HEK293 (cell line): ENCODE results near the gene ANKRD6.

ENCODE experiments used
- CTCF ChIA-PET: fragments of 350-600 bp; formaldehyde crosslinking; extraction: SDS; loops from one replicate; lab custom pipeline; 2021; ENCODE audit warnings: antibody characterized with exemption; lab: Yijun Ruan, JAX
- POLR2A ChIA-PET: fragments of 300-600 bp; formaldehyde crosslinking; extraction: SDS; loops from one replicate; lab custom pipeline; 2020; ENCODE audit warnings: antibody characterized with exemption, inconsistent platforms; lab: Yijun Ruan, JAX
- H3K27ac ChIP-seq: fragments of 200-500 bp; sonication (Bioruptor generic); 2 replicates; pipeline ENCODE4 v1.5.1; 2014; ENCODE audit warnings: low read depth, low read length, control low read depth, inconsistent platforms; ENCODE audit errors: extremely low read depth
- H3K36me3 ChIP-seq, 2 experiments: fragments of 200-500 bp in 1 of 2; sonication (Bioruptor generic) in 1 of 2; 1 replicate in 1 of 2; 2 replicates in 1 of 2; pipeline ENCODE4 v1.5.1; 2014 to 2017; ENCODE audit warnings: inconsistent platforms in 2 of 2, low read length in 2 of 2; ENCODE audit not compliant: control insufficient read depth in 2 of 2, insufficient read depth in 1 of 2
- H3K4me1 ChIP-seq: fragments of 200-500 bp; sonication (Bioruptor generic); 2 replicates; pipeline ENCODE4 v1.5.1; 2014; ENCODE audit warnings: mild to moderate bottlenecking, low read length, inconsistent platforms; ENCODE audit not compliant: control insufficient read depth, insufficient read depth
- H3K4me3 ChIP-seq: 2 replicates; pipeline ENCODE4 v1.5.1; 2011; ENCODE audit warnings: low read depth, mild to moderate bottlenecking, control low read depth, low read length, moderate library complexity
- H3K9me3 ChIP-seq: fragments of 200-500 bp; sonication (Bioruptor generic); 2 replicates; pipeline ENCODE4 v1.5.1; 2014; ENCODE audit warnings: low read depth, low read length, inconsistent platforms; ENCODE audit not compliant: control insufficient read depth, insufficient read depth
- KLF7 ChIP-seq: fragments of 450-650 bp; formaldehyde crosslinking; IDR thresholded peaks from 2 replicates; pipeline ENCODE4 v1.5.1; 2016; ENCODE audit warnings: missing biosample characterization, missing genetic modification characterization, borderline replicate concordance
- REPIN1 ChIP-seq: fragments of 450-650 bp; formaldehyde crosslinking; IDR thresholded peaks from 2 replicates; pipeline ENCODE4 v1.5.1; 2017; ENCODE audit warnings: missing biosample characterization, missing genetic modification characterization, low read depth
- ZBTB1 ChIP-seq: fragments of 450-650 bp; formaldehyde crosslinking; IDR thresholded peaks from 2 replicates; pipeline ENCODE4 v1.5.1; 2016; ENCODE audit warnings: missing biosample characterization, missing genetic modification characterization
- ZNF114 ChIP-seq: fragments of 450-650 bp; formaldehyde crosslinking; IDR thresholded peaks from 2 replicates; pipeline ENCODE4 v1.5.0; 2017; ENCODE audit warnings: missing biosample characterization, missing genetic modification characterization
- ZNF133 ChIP-seq: fragments of 450-650 bp; formaldehyde crosslinking; IDR thresholded peaks from 2 replicates; pipeline ENCODE4 v1.5.1; 2016; ENCODE audit warnings: missing biosample characterization, missing genetic modification characterization
- ZNF157 ChIP-seq: fragments of 450-650 bp; formaldehyde crosslinking; IDR thresholded peaks from 2 replicates; pipeline ENCODE4 v1.5.1; 2016; ENCODE audit warnings: missing biosample characterization, missing genetic modification characterization
- ZNF169 ChIP-seq: fragments of 450-650 bp; formaldehyde crosslinking; IDR thresholded peaks from 2 replicates; pipeline ENCODE4 v1.5.1; 2016; ENCODE audit warnings: missing biosample characterization, missing genetic modification characterization
- ZNF211 ChIP-seq: fragments of 450-650 bp; formaldehyde crosslinking; IDR thresholded peaks from 2 replicates; pipeline ENCODE4 v1.5.1; 2016; ENCODE audit warnings: low read depth, missing biosample characterization, missing genetic modification characterization
- ZNF221 ChIP-seq: fragments of 450-650 bp; formaldehyde crosslinking; IDR thresholded peaks from 2 replicates; pipeline ENCODE4 v1.5.1; 2017; ENCODE audit warnings: missing biosample characterization, missing genetic modification characterization, borderline replicate concordance
- ZNF223 ChIP-seq: fragments of 450-650 bp; formaldehyde crosslinking; IDR thresholded peaks from 2 replicates; pipeline ENCODE4 v1.5.1; 2016; ENCODE audit warnings: missing biosample characterization, missing genetic modification characterization
- ZNF24 ChIP-seq: fragments of 450-650 bp; formaldehyde crosslinking; IDR thresholded peaks from 2 replicates; pipeline ENCODE4 v1.5.1; 2016; ENCODE audit warnings: missing biosample characterization, missing genetic modification characterization
- ZNF274 ChIP-seq, 2 experiments: fragments of 200-500 bp in 1 of 2; fragments of 450-650 bp in 1 of 2; sonication (Bioruptor generic) in 1 of 2; formaldehyde crosslinking in 1 of 2; IDR thresholded peaks; 2 replicates each; pipeline versions ENCODE4 v1.5.1 to v1.6.1; 2014 to 2016; ENCODE audit warnings: borderline replicate concordance in 1 of 2, inconsistent platforms in 1 of 2, low read length in 1 of 2, missing biosample characterization in 1 of 2, missing genetic modification characterization in 1 of 2
- ZNF324 ChIP-seq: fragments of 450-650 bp; formaldehyde crosslinking; IDR thresholded peaks from 2 replicates; pipeline ENCODE4 v1.5.1; 2016; ENCODE audit warnings: missing biosample characterization, missing genetic modification characterization
- ZNF335 ChIP-seq: fragments of 450-650 bp; formaldehyde crosslinking; conservative IDR thresholded peaks from 2 replicates; pipeline ENCODE4 v1.5.1; 2016; ENCODE audit warnings: missing biosample characterization, missing genetic modification characterization
- ZNF423 ChIP-seq: fragments of 450-650 bp; formaldehyde crosslinking; IDR thresholded peaks from 2 replicates; pipeline ENCODE4 v1.5.1; 2016; ENCODE audit warnings: missing biosample characterization, missing genetic modification characterization
- ZNF621 ChIP-seq: fragments of 450-650 bp; formaldehyde crosslinking; IDR thresholded peaks from 2 replicates; pipeline ENCODE4 v1.5.1; 2017; ENCODE audit warnings: missing biosample characterization, missing genetic modification characterization
- ZNF677 ChIP-seq: fragments of 450-650 bp; IDR thresholded peaks from 2 replicates; pipeline ENCODE4 v1.5.0; 2018; ENCODE audit warnings: missing biosample characterization, mild to moderate bottlenecking, missing genetic modification characterization, moderate library complexity
- ZNF707 ChIP-seq: fragments of 450-650 bp; formaldehyde crosslinking; IDR thresholded peaks from 2 replicates; pipeline ENCODE4 v1.5.1; 2016; ENCODE audit warnings: missing biosample characterization, missing genetic modification characterization
- ZNF792 ChIP-seq: fragments of 450-650 bp; formaldehyde crosslinking; IDR thresholded peaks from 2 replicates; pipeline ENCODE4 v1.5.1; 2016; ENCODE audit warnings: missing biosample characterization, missing genetic modification characterization
- ZNF843 ChIP-seq: fragments of 450-650 bp; formaldehyde crosslinking; IDR thresholded peaks from 2 replicates; pipeline ENCODE4 v1.5.1; 2016; ENCODE audit warnings: missing biosample characterization, missing genetic modification characterization
- TF ChIP-seq, protein P1 (sequence below): fragments of 450-650 bp; formaldehyde crosslinking; IDR thresholded peaks from 2 replicates; pipeline ENCODE4 v1.5.1; 2016; ENCODE audit warnings: missing biosample characterization, missing genetic modification characterization
- TF ChIP-seq, protein P2 (sequence below): fragments of 450-650 bp; formaldehyde crosslinking; IDR thresholded peaks from 2 replicates; pipeline ENCODE4 v1.5.1; 2016; ENCODE audit warnings: missing biosample characterization, missing genetic modification characterization
- TF ChIP-seq, protein P3 (sequence below): fragments of 450-650 bp; formaldehyde crosslinking; IDR thresholded peaks from 2 replicates; pipeline ENCODE4 v1.5.1; 2016; ENCODE audit warnings: missing biosample characterization, missing genetic modification characterization
- TF ChIP-seq, protein P4 (sequence below): fragments of 450-650 bp; formaldehyde crosslinking; IDR thresholded peaks from 2 replicates; pipeline ENCODE4 v1.5.1; 2016; ENCODE audit warnings: missing biosample characterization, missing genetic modification characterization, low read depth
- TF ChIP-seq, protein P5 (sequence below): fragments of 450-650 bp; formaldehyde crosslinking; IDR thresholded peaks from 2 replicates; pipeline ENCODE4 v1.5.1; 2016; ENCODE audit warnings: missing biosample characterization, missing genetic modification characterization
- TF ChIP-seq, protein P6 (sequence below): fragments of 450-650 bp; formaldehyde crosslinking; IDR thresholded peaks from 2 replicates; pipeline ENCODE4 v1.5.1; 2017; ENCODE audit warnings: missing biosample characterization, missing genetic modification characterization

Gene ANKRD6

DNA sequence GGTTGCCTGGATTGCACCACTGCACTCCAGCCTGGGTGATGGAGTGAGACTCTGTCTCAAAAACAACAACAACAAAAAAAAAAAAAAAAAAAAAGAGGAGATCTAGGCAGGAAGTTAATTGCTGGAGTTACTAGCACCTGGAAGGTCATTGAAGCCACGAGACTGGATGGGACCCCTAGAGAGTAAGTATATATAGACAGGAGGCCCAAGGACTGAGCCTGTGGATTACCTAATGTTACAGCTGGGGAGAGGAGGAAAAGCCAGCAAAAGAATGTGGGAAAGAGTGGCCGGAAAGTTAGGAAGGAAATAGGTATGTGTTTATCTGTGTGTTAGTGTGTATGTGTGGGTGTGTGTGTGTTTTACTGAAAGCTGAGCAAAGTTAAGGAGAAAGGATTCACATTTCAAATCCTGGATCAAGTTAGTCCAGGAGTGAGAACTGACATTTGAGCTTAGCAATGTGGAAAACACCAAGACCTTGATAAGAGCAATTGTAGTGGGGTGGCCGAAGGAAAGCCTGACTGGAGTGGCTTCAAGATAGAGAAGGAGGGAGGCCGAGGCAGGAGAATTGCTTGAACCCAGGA is 38.4 kb downstream of the ANKRD6 start (continued):
- TF ChIP-seq, protein P1, sequence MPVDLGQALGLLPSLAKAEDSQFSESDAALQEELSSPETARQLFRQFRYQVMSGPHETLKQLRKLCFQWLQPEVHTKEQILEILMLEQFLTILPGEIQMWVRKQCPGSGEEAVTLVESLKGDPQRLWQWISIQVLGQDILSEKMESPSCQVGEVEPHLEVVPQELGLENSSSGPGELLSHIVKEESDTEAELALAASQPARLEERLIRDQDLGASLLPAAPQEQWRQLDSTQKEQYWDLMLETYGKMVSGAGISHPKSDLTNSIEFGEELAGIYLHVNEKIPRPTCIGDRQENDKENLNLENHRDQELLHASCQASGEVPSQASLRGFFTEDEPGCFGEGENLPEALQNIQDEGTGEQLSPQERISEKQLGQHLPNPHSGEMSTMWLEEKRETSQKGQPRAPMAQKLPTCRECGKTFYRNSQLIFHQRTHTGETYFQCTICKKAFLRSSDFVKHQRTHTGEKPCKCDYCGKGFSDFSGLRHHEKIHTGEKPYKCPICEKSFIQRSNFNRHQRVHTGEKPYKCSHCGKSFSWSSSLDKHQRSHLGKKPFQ (tag by site-specific recombination), result 0 out of 2 replicates have a peak, but pooled peaks have one; percentile 16
- TF ChIP-seq ZNF157 (tag by site-specific recombination), result no peak
- TF ChIP-seq ZNF335 (tag by site-specific recombination), result peak; percentile 64
- TF ChIP-seq, protein P2, sequence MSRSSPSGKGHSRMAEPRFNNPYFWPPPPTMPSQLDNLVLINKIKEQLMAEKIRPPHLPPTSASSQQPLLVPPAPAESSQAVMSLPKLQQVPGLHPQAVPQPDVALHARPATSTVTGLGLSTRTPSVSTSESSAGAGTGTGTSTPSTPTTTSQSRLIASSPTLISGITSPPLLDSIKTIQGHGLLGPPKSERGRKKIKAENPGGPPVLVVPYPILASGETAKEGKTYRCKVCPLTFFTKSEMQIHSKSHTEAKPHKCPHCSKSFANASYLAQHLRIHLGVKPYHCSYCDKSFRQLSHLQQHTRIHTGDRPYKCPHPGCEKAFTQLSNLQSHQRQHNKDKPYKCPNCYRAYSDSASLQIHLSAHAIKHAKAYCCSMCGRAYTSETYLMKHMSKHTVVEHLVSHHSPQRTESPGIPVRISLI (tag by site-specific recombination), result no peak
- TF ChIP-seq ZNF324 (tag by site-specific recombination), result no peak
- no peak for TF ChIP-seq ZNF707 (tag by site-specific recombination)
- no peak for TF ChIP-seq ZNF133
- TF ChIP-seq ZNF211 (tag by site-specific recombination), result no peak
- TF ChIP-seq ZNF274 (IDR thresholded peaks at IDR 0.05; ENCODE audit: low read length), result no peak
- no peak for TF ChIP-seq ZNF274 (tag by site-specific recombination; IDR thresholded peaks at IDR 0.05; ENCODE audit: borderline replicate concordance)
- TF ChIP-seq ZNF677 (tag by site-specific recombination), result peak; percentile 75
- no peak for TF ChIP-seq ZNF843 (tag by site-specific recombination)
- TF ChIP-seq ZNF621, result no peak
- TF ChIP-seq, protein P3, sequence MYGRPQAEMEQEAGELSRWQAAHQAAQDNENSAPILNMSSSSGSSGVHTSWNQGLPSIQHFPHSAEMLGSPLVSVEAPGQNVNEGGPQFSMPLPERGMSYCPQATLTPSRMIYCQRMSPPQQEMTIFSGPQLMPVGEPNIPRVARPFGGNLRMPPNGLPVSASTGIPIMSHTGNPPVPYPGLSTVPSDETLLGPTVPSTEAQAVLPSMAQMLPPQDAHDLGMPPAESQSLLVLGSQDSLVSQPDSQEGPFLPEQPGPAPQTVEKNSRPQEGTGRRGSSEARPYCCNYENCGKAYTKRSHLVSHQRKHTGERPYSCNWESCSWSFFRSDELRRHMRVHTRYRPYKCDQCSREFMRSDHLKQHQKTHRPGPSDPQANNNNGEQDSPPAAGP (tag by site-specific recombination), result no peak
- TF ChIP-seq ZNF114, result no peak

DNA sequence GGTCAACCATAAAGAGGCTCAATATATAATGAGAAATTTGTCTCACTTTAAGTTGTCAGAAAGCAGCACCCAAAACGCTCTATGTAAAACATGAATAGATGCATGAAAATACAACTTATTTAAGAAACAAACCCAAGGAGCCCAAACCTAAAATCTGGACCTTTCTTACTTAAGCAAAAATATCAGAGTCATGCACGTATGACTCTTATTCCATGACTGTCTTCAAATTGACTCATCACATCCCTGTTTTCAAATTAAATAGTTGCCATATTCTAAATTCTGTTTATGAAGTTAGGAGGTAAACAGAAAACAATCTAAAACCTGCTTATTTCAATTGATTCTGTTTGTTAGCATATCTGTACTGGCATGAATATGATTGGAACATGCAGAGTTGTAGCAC is 42.1 kb downstream of the ANKRD6 start:
- no peaks in the 10 kb centered on the region for H3K9me3 ChIP-seq
- H3K4me1 ChIP-seq, result 0 out of 2 replicates have a peak, but pooled peaks cover 3% of the 10 kb centered on the region

More for the DNA sequence above, 42.1 kb downstream of the ANKRD6 start:
- ChIA-PET CTCF (interaction anchor here (0.6 to 0.8 kb wide), 2 partner anchors 50 to 104 kb away, joined by 3 read pairs; no protein-coding TSS in a partner anchor), POLR2A (no interaction called here)
- H3K36me3 ChIP-seq, result no peaks in the 10 kb centered on the region
- TF ChIP-seq KLF7 (no peak), ZBTB1 (tag by site-specific recombination) (no peak), ZNF423 (tag by site-specific recombination) (no peak), ZNF792 (tag by site-specific recombination) (no peak), ZNF24 (tag by site-specific recombination) (no peak), ZNF169 (tag by site-specific recombination) (no peak), ZNF221 (no peak), REPIN1 (tag by site-specific recombination) (no peak), ZNF223 (no peak)
- TF ChIP-seq, protein P4, sequence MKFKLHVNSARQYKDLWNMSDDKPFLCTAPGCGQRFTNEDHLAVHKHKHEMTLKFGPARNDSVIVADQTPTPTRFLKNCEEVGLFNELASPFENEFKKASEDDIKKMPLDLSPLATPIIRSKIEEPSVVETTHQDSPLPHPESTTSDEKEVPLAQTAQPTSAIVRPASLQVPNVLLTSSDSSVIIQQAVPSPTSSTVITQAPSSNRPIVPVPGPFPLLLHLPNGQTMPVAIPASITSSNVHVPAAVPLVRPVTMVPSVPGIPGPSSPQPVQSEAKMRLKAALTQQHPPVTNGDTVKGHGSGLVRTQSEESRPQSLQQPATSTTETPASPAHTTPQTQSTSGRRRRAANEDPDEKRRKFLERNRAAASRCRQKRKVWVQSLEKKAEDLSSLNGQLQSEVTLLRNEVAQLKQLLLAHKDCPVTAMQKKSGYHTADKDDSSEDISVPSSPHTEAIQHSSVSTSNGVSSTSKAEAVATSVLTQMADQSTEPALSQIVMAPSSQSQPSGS (tag by site-specific recombination), result no peak
- TF ChIP-seq, protein P1 (tag by site-specific recombination), result no peak
- TF ChIP-seq, protein P5, sequence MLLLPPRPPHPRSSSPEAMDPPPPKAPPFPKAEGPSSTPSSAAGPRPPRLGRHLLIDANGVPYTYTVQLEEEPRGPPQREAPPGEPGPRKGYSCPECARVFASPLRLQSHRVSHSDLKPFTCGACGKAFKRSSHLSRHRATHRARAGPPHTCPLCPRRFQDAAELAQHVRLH (tag by site-specific recombination), result no peak
- TF ChIP-seq, protein P6, sequence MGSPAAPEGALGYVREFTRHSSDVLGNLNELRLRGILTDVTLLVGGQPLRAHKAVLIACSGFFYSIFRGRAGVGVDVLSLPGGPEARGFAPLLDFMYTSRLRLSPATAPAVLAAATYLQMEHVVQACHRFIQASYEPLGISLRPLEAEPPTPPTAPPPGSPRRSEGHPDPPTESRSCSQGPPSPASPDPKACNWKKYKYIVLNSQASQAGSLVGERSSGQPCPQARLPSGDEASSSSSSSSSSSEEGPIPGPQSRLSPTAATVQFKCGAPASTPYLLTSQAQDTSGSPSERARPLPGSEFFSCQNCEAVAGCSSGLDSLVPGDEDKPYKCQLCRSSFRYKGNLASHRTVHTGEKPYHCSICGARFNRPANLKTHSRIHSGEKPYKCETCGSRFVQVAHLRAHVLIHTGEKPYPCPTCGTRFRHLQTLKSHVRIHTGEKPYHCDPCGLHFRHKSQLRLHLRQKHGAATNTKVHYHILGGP (tag by site-specific recombination), result no peak
- TF ChIP-seq, all 188 proteins: peak for 0
- Histone ChIP-seq H3K4me3 (no peak overlapping the region), H3K27ac (no peak overlapping the region)
